H1 (cell line): ENCODE data around the gene KRT13. TPM values are rescaled to one million over a fixed set of nuclear protein-coding genes. Genes with fewer than 3 reads are reported as not detected.

ENCODE experiments used
- CTCF ChIA-PET: fragments of 300-600 bp; sonication (Branson Sonifier 250); formaldehyde crosslinking; loops from one replicate; lab custom pipeline; 2021; ENCODE audit not compliant: partially characterized antibody; lab: Charles Lee
- POLR2A ChIA-PET: fragments of 300-600 bp; sonication (Branson Sonifier 250); formaldehyde crosslinking; loops from one replicate; lab custom pipeline; 2021; ENCODE audit warnings: inconsistent platforms; ENCODE audit not compliant: partially characterized antibody; lab: Charles Lee
- DNase-seq, 2 experiments: peaks; one replicate each; pipeline versions ENCODE4 v3.0.0 to v3.0.0-alpha.2; 2010 to 2022; ENCODE audit warnings: low spot score in 2 of 2, low read depth in 1 of 2, mixed read lengths in 1 of 2
- FAIRE-seq: peaks from 2 replicates; lab custom pipeline; 2011; peaks lifted over from hg19 to GRCh38; lab: Jason Lieb, UNC
- H2AFZ ChIP-seq: 2 replicates; pipeline ENCODE4 v1.8.1; 2012; ENCODE audit warnings: low read length, inconsistent platforms
- H2AK5ac ChIP-seq: 2 replicates; pipeline ENCODE4 v1.6.1; 2013; ENCODE audit warnings: low read depth, low read length
- H2BK120ac ChIP-seq: replicated peaks from 2 replicates; pipeline ENCODE3; 2013; ENCODE audit warnings: low read depth, low read length, inconsistent platforms
- H2BK12ac ChIP-seq: 2 replicates; pipeline ENCODE4 v1.6.1; 2013; ENCODE audit warnings: low read depth, low read length
- H2BK15ac ChIP-seq: 2 replicates; pipeline ENCODE4 v1.6.1; 2013; ENCODE audit warnings: low read length
- H2BK20ac ChIP-seq: 2 replicates; pipeline ENCODE4 v1.6.1; 2013; ENCODE audit warnings: low read length
- H2BK5ac ChIP-seq: 2 replicates; pipeline ENCODE4 v1.6.1; 2013; ENCODE audit warnings: low read depth, low read length
- H3K14ac ChIP-seq: 2 replicates; pipeline ENCODE4 v1.6.1; 2013; ENCODE audit warnings: inconsistent platforms; ENCODE audit not compliant: insufficient read length
- H3K18ac ChIP-seq: 2 replicates; pipeline ENCODE4 v1.6.1; 2013; ENCODE audit warnings: low read length; ENCODE audit errors: extremely low read depth
- H3K23ac ChIP-seq: 2 replicates; pipeline ENCODE4 v1.6.1; 2013; ENCODE audit warnings: inconsistent platforms; ENCODE audit not compliant: insufficient read length
- H3K23me2 ChIP-seq: 2 replicates; pipeline ENCODE4 v1.6.1; 2013; ENCODE audit warnings: low read depth, low read length
- H3K27ac ChIP-seq: 2 replicates; pipeline ENCODE4 v1.6.1; 2011; ENCODE audit warnings: low read depth, low read length, inconsistent platforms
- H3K27me3 ChIP-seq, 4 experiments: replicated peaks in 1 of 4; 1 replicate in 1 of 4; 2 replicates in 3 of 4; pipeline versions ENCODE4 v1.6.1 to v1.8.1; 2011 to 2013; ENCODE audit warnings: low read length in 3 of 4, mild to moderate bottlenecking in 3 of 4, inconsistent platforms in 2 of 4, mixed read lengths in 2 of 4, moderate library complexity in 1 of 4; ENCODE audit not compliant: control insufficient read depth in 3 of 4, insufficient read depth in 3 of 4; ENCODE audit errors: extremely low read depth in 1 of 4
- H3K36me3 ChIP-seq, 4 experiments: 2 replicates each; pipeline versions ENCODE4 v1.6.1 to v1.8.1; 2011 to 2013; ENCODE audit warnings: mild to moderate bottlenecking in 4 of 4, low read length in 3 of 4, moderate library complexity in 2 of 4, control low read depth in 1 of 4, inconsistent platforms in 1 of 4; ENCODE audit not compliant: insufficient read depth in 4 of 4, control insufficient read depth in 2 of 4
- H3K4ac ChIP-seq: replicated peaks from 2 replicates; pipeline ENCODE3; 2013; ENCODE audit warnings: low read length, low read depth, mixed read lengths, inconsistent platforms; ENCODE audit not compliant: insufficient read length
- H3K4me1 ChIP-seq, 4 experiments: replicated peaks in 1 of 4; 1 replicate in 1 of 4; 2 replicates in 3 of 4; pipeline versions ENCODE4 v1.6.1 to v1.8.1; 2011 to 2013; ENCODE audit warnings: low read length in 3 of 4, inconsistent platforms in 2 of 4, mixed read lengths in 1 of 4; ENCODE audit not compliant: insufficient read depth in 4 of 4, control insufficient read depth in 3 of 4
- H3K4me2 ChIP-seq, 2 experiments: 2 replicates each; pipeline versions ENCODE4 v1.6.1 to v1.8.1; 2011 to 2013; ENCODE audit warnings: low read depth in 2 of 2, low read length in 2 of 2, control low read depth in 1 of 2, inconsistent platforms in 1 of 2, mild to moderate bottlenecking in 1 of 2; ENCODE audit not compliant: insufficient read depth in 1 of 2
- H3K4me3 ChIP-seq, 4 experiments: fragments of 200-600, 300-600 bp in 1 of 4; sonication (generic), shearing (Covaris generic), sonication (Bioruptor Twin) in 1 of 4; 2 replicates each; pipeline versions ENCODE4 v1.5.1 to v1.8.1; 2011 to 2016; ENCODE audit warnings: low read length in 4 of 4, low read depth in 3 of 4, control low read depth in 2 of 4, inconsistent platforms in 2 of 4, mild to moderate bottlenecking in 2 of 4, mixed read lengths in 1 of 4, moderate library complexity in 1 of 4; ENCODE audit not compliant: insufficient read depth in 2 of 4; ENCODE audit errors: extremely low read depth in 1 of 4
- H3K56ac ChIP-seq: replicated peaks from 2 replicates; pipeline ENCODE3; 2013; ENCODE audit warnings: low read depth, mild to moderate bottlenecking, mixed read lengths, low read length, inconsistent platforms; ENCODE audit not compliant: insufficient read length
- H3K79me1 ChIP-seq: 2 replicates; pipeline ENCODE4 v1.6.1; 2013; ENCODE audit warnings: low read depth, low read length, control low read depth
- H3K79me2 ChIP-seq, 2 experiments: 2 replicates each; pipeline versions ENCODE4 v1.6.1 to v1.8.1; 2012 to 2013; ENCODE audit warnings: low read length in 2 of 2, mild to moderate bottlenecking in 2 of 2, inconsistent platforms in 1 of 2; ENCODE audit not compliant: insufficient read depth in 2 of 2, control insufficient read depth in 1 of 2
- H3K9ac ChIP-seq, 4 experiments: replicated peaks in 1 of 4; 1 replicate in 1 of 4; 2 replicates in 3 of 4; pipeline versions ENCODE4 v1.6.1 to v1.8.1; 2011 to 2013; ENCODE audit warnings: low read depth in 3 of 4, low read length in 3 of 4, control low read depth in 2 of 4, mild to moderate bottlenecking in 2 of 4, moderate library complexity in 2 of 4, inconsistent platforms in 1 of 4; ENCODE audit errors: extremely low read depth in 1 of 4
- H3K9me3 ChIP-seq, 2 experiments: 2 replicates each; pipeline versions ENCODE4 v1.6.1 to v1.8.1; 2012 to 2013; ENCODE audit warnings: mild to moderate bottlenecking in 2 of 2, moderate library complexity in 2 of 2, control low read depth in 1 of 2, inconsistent platforms in 1 of 2, low read depth in 1 of 2, low read length in 1 of 2, mixed read lengths in 1 of 2; ENCODE audit not compliant: insufficient read depth in 2 of 2
- H4K20me1 ChIP-seq, 2 experiments: replicated peaks in 1 of 2; 2 replicates each; pipeline versions ENCODE3 to v1.8.1; 2011 to 2013; ENCODE audit warnings: inconsistent platforms in 2 of 2, low read length in 2 of 2, mild to moderate bottlenecking in 1 of 2; ENCODE audit not compliant: insufficient read depth in 2 of 2, control insufficient read depth in 1 of 2
- H4K5ac ChIP-seq: 2 replicates; pipeline ENCODE4 v1.6.1; 2013; ENCODE audit warnings: low read length, low read depth, mixed read lengths, inconsistent platforms; ENCODE audit not compliant: insufficient read length
- H4K8ac ChIP-seq: 2 replicates; pipeline ENCODE4 v1.8.0; 2013; ENCODE audit warnings: mild to moderate bottlenecking, moderate library complexity, low read length, inconsistent platforms; ENCODE audit not compliant: insufficient read depth; ENCODE audit errors: extremely low read depth
- H4K91ac ChIP-seq: replicated peaks from 2 replicates; pipeline ENCODE3; 2013; ENCODE audit warnings: low read length, mixed read lengths, inconsistent platforms; ENCODE audit not compliant: insufficient read length
- ASH2L ChIP-seq: fragments of 200-600, 300-600 bp; sonication (generic); IDR thresholded peaks from one replicate; pipeline ENCODE4 v1.7.1; 2017; ENCODE audit warnings: low read length
- BCL11A ChIP-seq, 2 experiments: IDR thresholded peaks; one replicate each; pipeline ENCODE4 v1.6.1; 2011; ENCODE audit warnings: low read depth in 2 of 2, low read length in 2 of 2, mild to moderate bottlenecking in 2 of 2
- HDAC2 ChIP-seq, 2 experiments: fragments of 300-600 bp in 1 of 2; sonication (generic) in 1 of 2; IDR thresholded peaks; 2 replicates each; pipeline ENCODE4 v1.6.1; 2011 to 2012; ENCODE audit warnings: low read depth in 2 of 2, low read length in 2 of 2, mild to moderate bottlenecking in 2 of 2, moderate library complexity in 2 of 2, borderline replicate concordance in 1 of 2, inconsistent platforms in 1 of 2
- JUN ChIP-seq: IDR thresholded peaks from 2 replicates; pipeline ENCODE4 v1.6.1; 2011; ENCODE audit warnings: low read depth, mild to moderate bottlenecking, improper control_type of control experiment, low read length
- KDM1A ChIP-seq: fragments of 200-600, 300-600 bp; sonication (generic); IDR thresholded peaks from 2 replicates; pipeline ENCODE4 v1.7.1; 2016; ENCODE audit warnings: mild to moderate bottlenecking, low read length, borderline replicate concordance
- POLR2A ChIP-seq, 2 experiments: IDR thresholded peaks; 1 replicate in 1 of 2; 2 replicates in 1 of 2; pipeline ENCODE4 v1.6.1; 2011; ENCODE audit warnings: low read depth in 2 of 2, low read length in 2 of 2, mild to moderate bottlenecking in 2 of 2; ENCODE audit errors: control extremely low read depth in 1 of 2
- RFX5 ChIP-seq: IDR thresholded peaks from 2 replicates; pipeline ENCODE4 v1.6.1; 2011; ENCODE audit warnings: low read depth, low read length, improper control_type of control experiment, borderline replicate concordance
- SIN3A ChIP-seq, 2 experiments: IDR thresholded peaks in 1 of 2; conservative IDR thresholded peaks in 1 of 2; 2 replicates each; pipeline ENCODE4 v1.6.1; 2011 to 2012; ENCODE audit warnings: low read length in 2 of 2, improper control_type of control experiment in 1 of 2, low read depth in 1 of 2, mild to moderate bottlenecking in 1 of 2
- SP1 ChIP-seq: IDR thresholded peaks from 2 replicates; pipeline ENCODE4 v1.6.1; 2011; ENCODE audit warnings: low read depth, low read length
- TAF7 ChIP-seq: optimal IDR thresholded peaks from 2 replicates; pipeline ENCODE3; 2011; ENCODE audit warnings: low read depth, mild to moderate bottlenecking, inconsistent platforms, low read length, moderate library complexity, borderline replicate concordance
- TCF12 ChIP-seq: IDR thresholded peaks from 2 replicates; pipeline ENCODE4 v1.6.1; 2011; ENCODE audit warnings: low read depth, mild to moderate bottlenecking, low read length
- TEAD4 ChIP-seq: IDR thresholded peaks from 2 replicates; pipeline ENCODE4 v1.6.1; 2012; ENCODE audit warnings: low read depth, low read length, inconsistent platforms, mixed read lengths
- USF2 ChIP-seq: IDR thresholded peaks from 2 replicates; pipeline ENCODE4 v1.6.1; 2011; ENCODE audit warnings: low read length, improper control_type of control experiment
- WGBS, 2 experiments: shearing (Covaris generic) in 1 of 2; methylation state at CpG; one replicate each; pipeline versions ENCODE4 v1.1.6 to v1.1.7; 2013 to 2015; ENCODE audit warnings: low lambda C conversion rate in 2 of 2, mixed read lengths in 2 of 2, inconsistent platforms in 1 of 2, low coverage in 1 of 2, missing lambda C conversion rate in 1 of 2; ENCODE audit not compliant: insufficient replicate concordance in 2 of 2, insufficient coverage in 1 of 2, insufficient read length in 1 of 2; ENCODE audit errors: extremely low coverage in 1 of 2, missing lambda C conversion rate in 1 of 2; 5-methylcytosine and 5-hydroxymethylcytosine counted together
- polyA plus RNA-seq, 7 experiments: library from polyadenylated mRNA; depleted of rRNA in 3 of 7; stranded (reverse) in 5 of 7; unstranded in 2 of 7; fragments of >200 nt in 5 of 7; fragments of 200-250 nt in 2 of 7; gene quantifications; 1 replicate in 5 of 7; 2 replicates in 1 of 7; 4 replicates in 1 of 7; pipeline versions ENCODE4 v1.2.1 to v1.2.3, GENCODE V29; 2011 to 2013; ENCODE audit warnings: missing spikeins in 2 of 7, mixed read lengths in 2 of 7
- total RNA-seq: library from RNA; stranded (reverse); fragmentation: NEBNext Ultra II Directional; extraction: Animal tissue kit (Norgen Biotek cat#: 25700); gene quantifications from 2 replicates; pipeline ENCODE4 v1.2.1, GENCODE V29; 2021

Gene KRT13
- total and polyA plus RNA-seq, 2 of the 8 experiments (the other 6 are each of a cell fraction or from before 2014, with no cell fraction given) = 0.09 TPM; not detected in 1

- Histone ChIP-seq H2BK20ac (no peak overlapping the region), H3K4me3 (no peak overlapping the region), H2BK120ac (no peak overlapping the region), H3K9ac (no peak overlapping the region), H3K27me3 (no peaks in the 10 kb centered on the region; a peak in 2 of 7 replicates), H2BK12ac (no peak overlapping the region), H3K4me1 (no peaks in the 10 kb centered on the region; a peak in 1 of 7 replicates), H3K18ac (no peak overlapping the region), H3K4me2 (no peak overlapping the region), H3K14ac (no peak overlapping the region), H3K79me2 (no peaks in the 10 kb centered on the region), H3K79me1 (no peaks in the 10 kb centered on the region), H4K5ac (no peak overlapping the region), H3K4ac (no peak overlapping the region), H3K23ac (no peak overlapping the region), H3K23me2 (no peaks in the 10 kb centered on the region), H4K91ac (no peak overlapping the region), H2AFZ (no peak overlapping the region), H3K56ac (no peak overlapping the region), H2BK15ac (no peak overlapping the region), H3K36me3 (no peaks in the 10 kb centered on the region), H2AK5ac (no peak overlapping the region), H3K27ac (no peak overlapping the region), H4K20me1 (no peaks in the 10 kb centered on the region), H2BK5ac (no peak overlapping the region), H4K8ac (no peak overlapping the region), H3K9me3 (no peaks in the 10 kb centered on the region)
- 91% methylated on average over 7 of the region's 10 CpGs; no CpG with 5 or more reads in 1 of the 2 experiments for WGBS, 2 experiments
- no peak for FAIRE-seq
- POLR2A ChIA-PET = interaction anchor here (1.4 to 1.5 kb wide), 2 partner anchors 11 to 41 kb away, joined by 5 read pairs; no protein-coding TSS in a partner anchor
- no peak for DNase-seq
- CTCF ChIA-PET = interaction anchor here (1.4 to 33.9 kb wide), 3 partner anchors 12 to 182 kb away, joined by 4 to 427 read pairs (median 98); partner anchors contain the start of gene KRT36
- TF ChIP-seq TEAD4 (no peak), USF2 (no peak), BCL11A (IDR thresholded peaks at IDR 0.05; ENCODE audit: low read depth in 2 of 2, low read length in 2 of 2) (no peak), RFX5 (no peak), ASH2L (no peak), HDAC2 (IDR thresholded peaks at IDR 0.05; ENCODE audit: borderline replicate concordance in 1 of 2, low read depth in 2 of 2, low read length in 2 of 2) (no peak), POLR2A (IDR thresholded peaks at IDR 0.05; ENCODE audit: control extremely low read depth in 1 of 2, low read depth in 2 of 2, low read length in 2 of 2) (no peak), SP1 (no peak), TAF7 (no peak), JUN (no peak), KDM1A (no peak), TCF12 (no peak), SIN3A (conservative IDR thresholded peaks at IDR 0.05 in 1 of 2, IDR thresholded peaks at IDR 0.05 in 1 of 2; ENCODE audit: low read depth in 1 of 2, low read length in 2 of 2) (no peak)
Observed at GRCh38 chr17:41480581-41480980, 24.8 kb downstream of the KRT13 start.
